Trophoblast cell (in vitro differentiated cells and primary cell): ENCODE measurements around the gene CCDC183.
"Not testable (repeated sequence)": the region's sequence is repeated elsewhere in the genome, so short reads cannot be mapped to it uniquely, and the experiment has no call there.

ENCODE experiments used
- DNase-seq, 2 donors: peaks; one replicate each; pipeline ENCODE4 v3.0.0-alpha.2; 2016
- H2AFZ ChIP-seq: 2 replicates; pipeline ENCODE4 v1.6.1; 2013; ENCODE audit warnings: low read length, moderate library complexity, mild to moderate bottlenecking; ENCODE audit not compliant: insufficient read depth, poor library complexity
- H2AK5ac ChIP-seq: 2 replicates; pipeline ENCODE4 v1.6.1; 2013; ENCODE audit warnings: mild to moderate bottlenecking, low read length
- H2BK120ac ChIP-seq: 2 replicates; pipeline ENCODE4 v1.6.1; 2013; ENCODE audit warnings: low read length, mild to moderate bottlenecking, moderate library complexity; ENCODE audit not compliant: insufficient read depth, poor library complexity
- H2BK12ac ChIP-seq: 2 replicates; pipeline ENCODE4 v1.6.1; 2013; ENCODE audit warnings: mild to moderate bottlenecking, low read length, moderate library complexity
- H2BK5ac ChIP-seq: 2 replicates; pipeline ENCODE4 v1.6.1; 2013; ENCODE audit warnings: low read length, low read depth, moderate library complexity, mild to moderate bottlenecking; ENCODE audit not compliant: poor library complexity
- H3K14ac ChIP-seq: 2 replicates; pipeline ENCODE4 v1.6.1; 2013; ENCODE audit warnings: mild to moderate bottlenecking, low read length
- H3K18ac ChIP-seq: 2 replicates; pipeline ENCODE4 v1.6.1; 2013; ENCODE audit warnings: mild to moderate bottlenecking, low read length
- H3K23ac ChIP-seq: 2 replicates; pipeline ENCODE4 v1.6.1; 2013; ENCODE audit warnings: low read length
- H3K27ac ChIP-seq: 2 replicates; pipeline ENCODE4 v1.5.1; 2013; ENCODE audit warnings: low read depth, mild to moderate bottlenecking, inconsistent platforms, low read length, moderate library complexity
- H3K27me3 ChIP-seq: 2 replicates; pipeline ENCODE4 v1.6.1; 2013; ENCODE audit warnings: inconsistent platforms, mild to moderate bottlenecking, low read length, moderate library complexity; ENCODE audit not compliant: insufficient read depth
- H3K36me3 ChIP-seq, 2 experiments: 1 replicate in 1 of 2; 2 replicates in 1 of 2; pipeline ENCODE4 v1.6.1; 2013; ENCODE audit warnings: low read length in 2 of 2, mild to moderate bottlenecking in 2 of 2, moderate library complexity in 1 of 2; ENCODE audit not compliant: insufficient read depth in 2 of 2, control insufficient read depth in 1 of 2
- H3K4ac ChIP-seq: 2 replicates; pipeline ENCODE4 v1.6.1; 2013; ENCODE audit warnings: low read depth, mild to moderate bottlenecking, low read length, moderate library complexity
- H3K4me1 ChIP-seq, 2 experiments: 1 replicate in 1 of 2; 2 replicates in 1 of 2; pipeline ENCODE4 v1.6.1; 2013; ENCODE audit warnings: low read length in 2 of 2, mild to moderate bottlenecking in 2 of 2, moderate library complexity in 1 of 2; ENCODE audit not compliant: insufficient read depth in 2 of 2, control insufficient read depth in 1 of 2
- H3K4me2 ChIP-seq: 2 replicates; pipeline ENCODE4 v1.6.1; 2013; ENCODE audit warnings: inconsistent platforms, mild to moderate bottlenecking, low read length, moderate library complexity
- H3K4me3 ChIP-seq: 2 replicates; pipeline ENCODE4 v1.5.1; 2013; ENCODE audit warnings: mild to moderate bottlenecking, low read depth, low read length, inconsistent platforms
- H3K79me1 ChIP-seq: one replicate; pipeline ENCODE4 v1.6.1; 2013; ENCODE audit warnings: low read length
- H3K79me2 ChIP-seq: 2 replicates; pipeline ENCODE4 v1.6.1; 2013; ENCODE audit warnings: low read length, mild to moderate bottlenecking; ENCODE audit not compliant: control insufficient read depth, insufficient read depth, poor library complexity
- H3K9ac ChIP-seq: 2 replicates; pipeline ENCODE4 v1.6.1; 2013; ENCODE audit warnings: mild to moderate bottlenecking, low read length
- H3K9me3 ChIP-seq: 2 replicates; pipeline ENCODE4 v1.6.1; 2013; ENCODE audit warnings: low read depth, mild to moderate bottlenecking, control low read depth, inconsistent platforms, low read length; ENCODE audit not compliant: insufficient read depth
- H4K12ac ChIP-seq: 2 replicates; pipeline ENCODE4 v1.6.1; 2013; ENCODE audit warnings: low read depth, mild to moderate bottlenecking, low read length, moderate library complexity
- H4K8ac ChIP-seq: 2 replicates; pipeline ENCODE4 v1.6.1; 2013; ENCODE audit warnings: low read depth, mild to moderate bottlenecking, low read length, moderate library complexity
- H4K91ac ChIP-seq: one replicate; pipeline ENCODE4 v1.6.1; 2013; ENCODE audit warnings: low read depth, mild to moderate bottlenecking, low read length, moderate library complexity
- WGBS: extraction: QIAGEN DNeasy Blood & Tissue Kit; methylation state at CpG from one replicate; pipeline ENCODE4 v1.1.7; 2013; ENCODE audit warnings: missing lambda C conversion rate; ENCODE audit not compliant: insufficient read length, insufficient coverage; ENCODE audit errors: extremely low coverage; 5-methylcytosine and 5-hydroxymethylcytosine counted together

CCDC183 gene

GRCh38 chr9:136793086-136793946, 2.8 kb upstream of the CCDC183 start:
- Histone ChIP-seq H3K79me2 (peaks cover 4% of the 10 kb centered on the region), H3K18ac (peak overlapping the region; percentile 26), H2AFZ (no peak overlapping the region), H2BK5ac (no peak overlapping the region), H3K36me3 (peaks cover 8 to 13% of the 10 kb centered on the region in 2 experiments), H4K91ac (no peak overlapping the region), H3K23ac (no peak overlapping the region), H4K8ac (no peak overlapping the region), H3K9me3 (peaks cover 2% of the 10 kb centered on the region), H3K27me3 (no peaks in the 10 kb centered on the region), H2AK5ac (no peak overlapping the region), H4K12ac (no peak overlapping the region), H3K9ac (no peak overlapping the region), H3K79me1 (peaks cover 16% of the 10 kb centered on the region), H2BK120ac (no peak overlapping the region), H3K4ac (no peak overlapping the region), H3K4me3 (no peak overlapping the region), H3K4me2 (no peak overlapping the region), H2BK12ac (no peak overlapping the region), H3K4me1 (peaks cover 24 to 30% of the 10 kb centered on the region in 2 experiments), H3K14ac (no peak overlapping the region), H3K27ac (no peak overlapping the region)
- WGBS, result no CpG with 5 or more reads among the region's 17 CpGs
- no peak for DNase-seq

GRCh38 chr9:136794281-136794999, 1.7 kb upstream of the CCDC183 start:
- Histone ChIP-seq H2AFZ (no peak overlapping the region), H2AK5ac (no peak overlapping the region), H2BK5ac (no peak overlapping the region), H3K4me2 (no peak overlapping the region), H3K27me3 (no peaks in the 10 kb centered on the region), H3K4me3 (no peak overlapping the region), H3K18ac (peak overlapping the region; percentile 28), H2BK12ac (no peak overlapping the region), H3K9me3 (peaks cover 2% of the 10 kb centered on the region), H3K79me2 (peaks cover 5% of the 10 kb centered on the region), H3K79me1 (peaks cover 13% of the 10 kb centered on the region), H3K27ac (no peak overlapping the region), H3K4me1 (peaks cover 26 to 32% of the 10 kb centered on the region in 2 experiments), H3K23ac (no peak overlapping the region), H3K36me3 (peaks cover 8 to 13% of the 10 kb centered on the region in 2 experiments), H3K9ac (no peak overlapping the region), H3K14ac (peak overlapping the region; percentile 14), H4K91ac (peak overlapping the region; percentile 16), H4K12ac (no peak overlapping the region), H2BK120ac (no peak overlapping the region), H4K8ac (no peak overlapping the region), H3K4ac (no peak overlapping the region)
- whole genome bisulfite sequencing, result no CpG with 5 or more reads among the region's 14 CpGs
- no peak for DNase-seq

GRCh38 chr9:136795000-136795348, 1.2 kb upstream of the CCDC183 start:
- Histone ChIP-seq H4K8ac (peak overlapping the region; percentile 27), H2AFZ (no peak overlapping the region), H3K27ac (no peak overlapping the region), H3K4me2 (no peak overlapping the region), H3K23ac (no peak overlapping the region), H2AK5ac (no peak overlapping the region), H3K18ac (no peak overlapping the region), H4K91ac (peak overlapping the region; percentile 16), H2BK120ac (no peak overlapping the region), H3K4me1 (peaks cover 32 to 36% of the 10 kb centered on the region in 2 experiments), H4K12ac (no peak overlapping the region), H3K79me2 (peaks cover 5% of the 10 kb centered on the region), H3K9me3 (peaks cover 2% of the 10 kb centered on the region), H3K27me3 (no peaks in the 10 kb centered on the region), H3K4me3 (no peak overlapping the region), H2BK5ac (no peak overlapping the region), H3K9ac (no peak overlapping the region), H3K36me3 (peaks cover 8 to 13% of the 10 kb centered on the region in 2 experiments), H3K14ac (no peak overlapping the region), H3K4ac (no peak overlapping the region), H3K79me1 (peaks cover 13% of the 10 kb centered on the region), H2BK12ac (no peak overlapping the region)
- no CpG with 5 or more reads among the region's 6 CpGs for WGBS
- DNase-seq, result no peak

- H3K4me3 ChIP-seq, H2BK12ac ChIP-seq, H3K18ac ChIP-seq, H3K14ac ChIP-seq, H2BK120ac ChIP-seq, H2AK5ac ChIP-seq, H4K91ac ChIP-seq, H4K12ac ChIP-seq, H4K8ac ChIP-seq, H3K9me3 ChIP-seq, H3K79me2 ChIP-seq, H2AFZ ChIP-seq, H3K9ac ChIP-seq, H3K4ac ChIP-seq, H2BK5ac ChIP-seq, H3K27me3 ChIP-seq, H3K23ac ChIP-seq: not testable (repeated sequence)
- H3K27ac ChIP-seq, result peak overlapping the region; percentile 65
- DNase-seq, result peak; percentile 87 to 91
- peaks cover 35 to 38% of the 10 kb centered on the region in 2 experiments for H3K4me1 ChIP-seq
- peaks cover 8 to 13% of the 10 kb centered on the region in 2 experiments for H3K36me3 ChIP-seq
- H3K4me2 ChIP-seq, result peak overlapping the region; percentile 30
- peaks cover 13% of the 10 kb centered on the region for H3K79me1 ChIP-seq
- WGBS, result no CpG with 5 or more reads among the region's 10 CpGs
These were observed 723 bp downstream of the CCDC183 start for GRCh38 chr9:136796775-136797347.
